HAP-1 (cell line): Measurements from ENCODE around the gene HERPUD2.
A peak's percentile ranks its signal among the peaks of the same experiment; 100 is the strongest.
"Not testable (repeated sequence)": the region's sequence is repeated elsewhere in the genome, so short reads cannot be mapped to it uniquely, and the experiment has no call there.

Experiments used
- DNase-seq, 2 experiments: peaks; one replicate each; pipeline ENCODE4 v3.0.0-alpha.2; 2016 to 2020; ENCODE audit warnings: low spot score in 2 of 2
- H3K27me3 ChIP-seq: fragments of 250-450 bp; sonication (Bioruptor Pico); 2 replicates; pipeline ENCODE4 v1.5.1; 2020; ENCODE audit warnings: low read depth, mild to moderate bottlenecking, moderate library complexity
- H3K36me3 ChIP-seq: fragments of 250-450 bp; sonication (Bioruptor Pico); replicated peaks from 2 replicates; pipeline ENCODE4 v1.5.1; 2020; ENCODE audit warnings: mild to moderate bottlenecking
- H3K4me1 ChIP-seq: fragments of 250-450 bp; sonication (Bioruptor Pico); 2 replicates; pipeline ENCODE4 v1.5.1; 2020; ENCODE audit warnings: mild to moderate bottlenecking
- H3K4me3 ChIP-seq: fragments of 250-450 bp; sonication (Bioruptor Pico); 2 replicates; pipeline ENCODE4 v1.5.1; 2020; ENCODE audit warnings: mild to moderate bottlenecking, moderate library complexity
- H3K9me3 ChIP-seq: fragments of 250-450 bp; sonication (Bioruptor Pico); 2 replicates; pipeline ENCODE4 v1.5.1; 2020; ENCODE audit warnings: mild to moderate bottlenecking, moderate library complexity
- in situ Hi-C: fragments of 300-500 bp; cut with MboI; formaldehyde crosslinking; loops from 3 replicates; pipeline ENCODE4 v1.14.3; 2020; ENCODE audit warnings: low sequenced_read_pairs, inconsistent platforms, mixed read lengths

HERPUD2 gene

DNA sequence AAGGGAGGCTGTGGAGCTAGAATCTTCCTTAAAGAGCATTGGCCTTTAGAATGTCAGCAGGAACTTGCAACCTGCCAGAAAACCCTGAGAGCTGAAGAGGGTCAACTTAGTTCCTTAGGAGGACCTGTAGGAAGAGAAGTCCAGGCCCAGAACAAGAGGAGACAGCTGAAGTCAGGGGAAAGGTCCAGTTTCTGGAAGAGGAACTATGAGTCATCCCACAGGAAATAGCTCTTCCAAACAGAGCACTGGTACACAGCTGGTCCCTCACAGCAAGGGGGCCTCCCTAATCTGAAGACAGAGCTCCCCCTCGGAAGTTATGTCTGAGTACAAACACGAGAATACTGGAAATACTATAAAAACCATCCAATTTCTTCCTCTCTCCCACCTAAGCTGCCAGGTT, 98.9 kb downstream of the HERPUD2 start:
- in situ Hi-C loops, result no loop called here
- H3K27me3 ChIP-seq, result no peaks in the 10 kb centered on the region
- H3K36me3 ChIP-seq, result no peaks in the 10 kb centered on the region
- H3K4me1 ChIP-seq, result no peaks in the 10 kb centered on the region
- H3K9me3 ChIP-seq, result no peaks in the 10 kb centered on the region
- no peak for DNase-seq
- no peak overlapping the region for H3K4me3 ChIP-seq

DNA sequence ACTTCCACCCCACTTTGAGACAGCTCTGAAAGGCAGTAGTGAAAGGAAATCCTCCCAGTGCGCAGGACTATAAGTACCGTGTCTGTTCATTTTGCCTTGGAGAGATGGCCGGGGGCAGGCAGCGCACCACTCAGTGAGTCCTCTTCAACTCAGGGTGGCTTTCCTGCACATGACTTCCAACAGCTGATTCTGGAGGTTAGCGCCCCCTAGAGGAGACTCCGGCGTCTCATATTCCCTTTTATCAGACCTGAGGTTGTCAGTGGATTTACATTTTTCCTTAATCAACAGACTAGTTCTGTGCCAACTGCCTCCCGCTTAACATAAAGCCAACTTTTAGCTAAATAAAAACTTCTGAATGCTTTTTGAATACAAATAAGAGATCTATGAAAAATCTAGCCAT, 101.0 kb downstream of the HERPUD2 start:
- H3K36me3 ChIP-seq, result no peaks in the 10 kb centered on the region
- no peaks in the 10 kb centered on the region for H3K9me3 ChIP-seq
- no peaks in the 10 kb centered on the region for H3K4me1 ChIP-seq
- in situ Hi-C loops, result no loop called here
- H3K4me3 ChIP-seq, result no peak overlapping the region
- H3K27me3 ChIP-seq, result no peaks in the 10 kb centered on the region
- peak in 1 of 2 experiments; percentile 67 for DNase-seq

DNA sequence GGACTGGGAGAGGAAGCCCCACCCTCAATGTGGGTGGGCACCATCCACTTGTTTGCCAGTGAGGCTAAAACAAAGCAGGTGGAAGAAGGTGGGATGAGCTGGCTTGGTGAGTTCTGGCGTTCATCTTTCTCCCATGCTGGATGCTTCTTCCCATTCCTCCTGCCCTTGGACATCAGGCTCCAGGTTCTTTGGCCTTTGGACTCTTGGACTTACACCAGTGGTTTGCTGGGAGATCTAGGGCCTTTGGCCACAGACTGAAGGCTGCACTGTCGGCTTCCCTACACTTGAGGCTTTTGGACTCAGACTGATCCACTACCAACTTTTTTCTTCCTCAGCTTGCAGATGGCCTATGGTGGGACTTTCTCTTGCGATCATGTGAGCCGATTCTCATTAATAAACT, 106.3 kb downstream of the HERPUD2 start:
- no peaks in the 10 kb centered on the region for H3K27me3 ChIP-seq
- no peak for DNase-seq
- no peak overlapping the region for H3K4me3 ChIP-seq
- H3K4me1 ChIP-seq, result no peaks in the 10 kb centered on the region
- H3K9me3 ChIP-seq, result no peaks in the 10 kb centered on the region
- in situ Hi-C loops, result no loop called here
- no peaks in the 10 kb centered on the region for H3K36me3 ChIP-seq

DNA sequence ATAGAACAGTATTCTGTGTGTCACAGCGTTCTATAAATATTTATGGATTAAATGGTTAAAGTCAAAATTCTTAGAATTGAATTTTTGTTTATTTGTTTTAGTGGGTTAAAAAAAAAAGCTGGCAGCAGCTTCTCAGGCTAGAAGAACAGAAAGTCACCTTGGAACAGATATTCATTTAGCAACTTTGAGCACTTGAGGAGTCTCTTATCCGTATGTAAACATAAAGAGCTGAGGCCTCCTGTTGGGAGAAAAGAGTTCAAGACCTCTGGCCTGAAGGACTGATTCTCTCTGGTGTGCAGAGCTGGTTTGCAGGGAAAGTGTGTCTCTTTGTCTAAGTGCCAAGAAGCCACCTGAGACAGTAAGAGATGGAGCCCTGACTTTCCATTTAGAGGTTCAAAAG, 109.9 kb downstream of the HERPUD2 start:
- no peak for DNase-seq
- in situ Hi-C loops, result no loop called here
- no peaks in the 10 kb centered on the region for H3K4me1 ChIP-seq
- H3K27me3 ChIP-seq, result no peaks in the 10 kb centered on the region
- no peaks in the 10 kb centered on the region for H3K36me3 ChIP-seq
- no peak overlapping the region for H3K4me3 ChIP-seq
- H3K9me3 ChIP-seq, result no peaks in the 10 kb centered on the region

DNA sequence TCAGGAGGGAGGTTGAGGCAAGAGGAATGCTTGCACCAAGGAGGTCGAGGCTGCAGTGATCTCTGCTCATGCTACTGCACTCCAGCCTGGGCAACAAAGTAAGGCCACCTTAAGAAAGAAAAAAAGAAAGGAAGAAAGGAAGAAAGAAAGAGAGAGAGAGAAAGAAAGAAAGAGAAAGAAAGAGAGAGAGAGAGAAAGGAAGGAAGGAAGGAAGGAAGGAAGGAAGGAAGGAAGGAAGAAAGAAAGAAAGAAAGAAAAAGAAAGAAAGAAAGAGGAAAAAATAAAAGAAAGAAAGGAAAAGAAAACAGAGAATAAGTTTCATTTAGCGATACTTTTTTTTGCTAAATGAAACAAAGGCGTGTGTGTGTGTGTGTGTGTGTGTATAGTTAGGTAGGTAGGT, 110.4 kb downstream of the HERPUD2 start:
- DNase-seq, H3K36me3 ChIP-seq, H3K4me1 ChIP-seq, H3K9me3 ChIP-seq, in situ Hi-C loops, H3K4me3 ChIP-seq, H3K27me3 ChIP-seq: not testable (repeated sequence)
